Activated CD4-positive, CD25-positive, alpha-beta regulatory T cell treated with anti-CD3 and anti-CD28 coated beads, Interleukin-2, amount 50 U/mL, for 72 hours (primary cell): ENCODE data around the gene TRMT112.

Experiments
- DNase-seq: peaks from one replicate; pipeline ENCODE4 v3.0.0; 2021

TRMT112 gene

GRCh38 chr11:64290352-64291261, 26.8 kb downstream of the TRMT112 start:
- no peak for DNase-seq

- DNase-seq, result no peak
These were observed 28.3 kb downstream of the TRMT112 start for GRCh38 chr11:64289002-64289564.

GRCh38 chr11:64288353-64288750, 29.0 kb downstream of the TRMT112 start:
- no peak for DNase-seq

- DNase-seq, result no peak
These were observed 29.5 kb downstream of the TRMT112 start for GRCh38 chr11:64287676-64288352.

- DNase-seq, result no peak
These were observed 30.6 kb downstream of the TRMT112 start for GRCh38 chr11:64286801-64287159.

GRCh38 chr11:64285885-64286800, 31.2 kb downstream of the TRMT112 start:
- peak; percentile 48 for DNase-seq

GRCh38 chr11:64284962-64285884, 32.1 kb downstream of the TRMT112 start, which contains the start of gene GPR137:
Gene GPR137, plus strand, starts transcription at chr11:64285848. Its CDS starts 677 bp downstream, at chr11:64286525.
- peak; percentile 99 for DNase-seq

GRCh38 chr11:64284048-64284961, 33.1 kb downstream of the TRMT112 start, which contains the start of gene BAD:
Gene BAD, minus strand, starts transcription at chr11:64284665. Its CDS starts 297 bp downstream, at chr11:64284368.
- DNase-seq, result peak; percentile 85

GRCh38 chr11:64283092-64283491, 34.3 kb downstream of the TRMT112 start:
- no peak for DNase-seq

GRCh38 chr11:64281957-64282770, 35.2 kb downstream of the TRMT112 start:
- no peak for DNase-seq

GRCh38 chr11:64278576-64279190, 38.7 kb downstream of the TRMT112 start:
- DNase-seq, result no peak

GRCh38 chr11:64276653-64277431, 40.5 kb downstream of the TRMT112 start:
- DNase-seq, result no peak

- no peak for DNase-seq
These were observed 41.5 kb downstream of the TRMT112 start for GRCh38 chr11:64275841-64276240.

- no peak for DNase-seq
These were observed 42.1 kb downstream of the TRMT112 start for GRCh38 chr11:64275031-64275800.

GRCh38 chr11:64269540-64270220, 47.7 kb downstream of the TRMT112 start:
- peak; percentile 95 for DNase-seq

GRCh38 chr11:64268893-64269539, 48.3 kb downstream of the TRMT112 start:
- DNase-seq, result peak; percentile 66
